ENCODE measurements around the gene APOC3.

APOC3 gene

GRCh38 chr11:116842909-116843308 lies 13.2 kb downstream of the APOC3 start:
- no peak overlapping the region for H3K4me3 ChIP-seq (ENCODE audit: low read depth, low read length)
- no peak for TF ChIP-seq CTCF (IDR thresholded peaks at IDR 0.05; ENCODE audit: borderline replicate concordance, insufficient read depth, low read depth, low read length)

DNA sequence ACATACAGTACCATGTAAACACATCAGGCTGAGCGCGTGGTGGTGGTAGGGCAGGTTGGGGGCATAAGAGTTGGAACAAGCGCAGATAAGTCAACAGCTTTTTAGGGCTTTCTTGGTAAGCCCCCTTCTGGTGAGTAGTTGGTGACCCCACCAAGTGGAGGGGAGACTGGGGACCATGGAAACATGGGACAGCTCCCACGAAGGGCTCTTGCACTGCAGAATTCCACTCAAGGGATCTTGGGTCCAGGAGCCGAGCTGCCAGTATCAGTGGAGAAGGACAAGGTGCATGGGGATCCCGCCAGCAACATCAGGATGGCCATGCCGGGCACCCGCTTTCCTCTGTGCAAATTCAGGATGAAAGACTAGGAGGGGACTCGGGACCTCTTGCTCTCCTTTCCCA lies 14.0 kb downstream of the APOC3 start:
- TF ChIP-seq CTCF (IDR thresholded peaks at IDR 0.05; ENCODE audit: borderline replicate concordance, insufficient read depth, low read depth, low read length), result no peak
- H3K4me3 ChIP-seq (ENCODE audit: low read depth, low read length), result no peak overlapping the region

- TF ChIP-seq CTCF (IDR thresholded peaks at IDR 0.05; ENCODE audit: borderline replicate concordance, insufficient read depth, low read depth, low read length), result no peak
- no peak overlapping the region for H3K4me3 ChIP-seq (ENCODE audit: low read depth, low read length)
These were observed 15.0 kb downstream of the APOC3 start for GRCh38 chr11:116844722-116845121.

- no peak overlapping the region for H3K4me3 ChIP-seq (ENCODE audit: low read depth, low read length)
- no peak for TF ChIP-seq CTCF (IDR thresholded peaks at IDR 0.05; ENCODE audit: borderline replicate concordance, insufficient read depth, low read depth, low read length)
These were observed 17.9 kb downstream of the APOC3 start for GRCh38 chr11:116847612-116848011.

DNA sequence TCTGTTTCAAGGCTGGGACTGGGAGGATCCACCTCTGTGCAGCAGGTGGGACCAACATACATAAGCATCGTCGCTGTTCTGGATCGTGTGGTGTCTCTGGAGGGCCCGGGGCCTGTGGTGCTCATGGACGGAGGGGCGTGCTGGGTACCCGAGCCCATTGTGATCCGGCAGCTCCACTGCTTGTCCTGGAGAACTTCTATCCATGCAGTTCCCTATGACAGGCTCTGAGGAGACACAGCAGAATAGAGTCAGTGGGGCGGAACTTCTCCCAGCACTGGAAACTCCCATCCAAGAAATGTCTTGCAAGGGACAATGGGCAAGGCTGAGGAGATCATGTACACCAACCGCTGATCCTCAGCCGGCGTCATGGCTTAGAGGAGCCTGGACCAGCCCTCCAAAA lies 19.4 kb downstream of the APOC3 start:
- no peak for TF ChIP-seq CTCF (IDR thresholded peaks at IDR 0.05; ENCODE audit: borderline replicate concordance, insufficient read depth, low read depth, low read length)
- H3K4me3 ChIP-seq (ENCODE audit: low read depth, low read length), result no peak overlapping the region

DNA sequence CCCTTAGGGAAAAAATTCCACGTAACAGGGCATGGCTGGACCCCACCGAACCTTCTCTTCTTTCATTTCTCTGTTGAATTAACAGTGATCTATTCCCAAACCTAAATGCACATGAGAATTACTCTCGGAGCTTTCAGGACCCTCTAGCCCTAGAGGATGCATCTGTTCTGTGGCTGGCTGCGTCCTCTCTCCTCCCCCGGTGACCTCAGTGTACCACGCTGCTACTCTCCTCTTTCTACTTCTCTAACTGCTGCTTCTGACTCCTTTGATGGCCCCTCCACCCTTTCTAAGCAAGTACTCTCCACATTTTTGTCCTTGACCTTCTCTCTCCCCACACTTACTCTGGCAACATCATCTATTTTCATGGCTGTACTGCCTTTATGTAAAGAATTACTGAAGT lies 19.8 kb downstream of the APOC3 start:
- no peak for TF ChIP-seq CTCF (IDR thresholded peaks at IDR 0.05; ENCODE audit: borderline replicate concordance, insufficient read depth, low read depth, low read length)
- H3K4me3 ChIP-seq (ENCODE audit: low read depth, low read length), result no peak overlapping the region

DNA sequence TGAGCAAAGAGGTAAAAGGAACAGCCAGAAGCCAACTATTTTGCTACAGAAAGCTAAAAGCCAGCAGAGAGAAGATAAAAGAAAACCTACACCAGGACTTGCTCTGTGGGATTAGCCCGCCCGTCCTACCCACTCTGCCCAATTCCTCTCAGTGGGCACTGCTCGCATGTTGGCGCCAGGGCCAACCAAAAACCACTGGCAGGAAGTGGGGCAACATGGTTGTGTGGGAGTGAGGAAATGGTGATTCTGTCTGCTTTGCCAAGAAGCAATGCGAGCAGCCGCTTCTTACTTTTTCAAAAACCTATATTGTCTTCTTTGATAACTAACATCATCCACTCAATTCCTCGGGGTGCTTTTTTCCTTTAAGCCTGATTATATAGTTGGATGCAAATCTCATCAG lies 21.9 kb downstream of the APOC3 start:
- no peak overlapping the region for H3K4me3 ChIP-seq (ENCODE audit: low read depth, low read length)
- TF ChIP-seq CTCF (IDR thresholded peaks at IDR 0.05; ENCODE audit: borderline replicate concordance, insufficient read depth, low read depth, low read length), result no peak
